GM12865 (cell line): ENCODE results near the gene PLCG1.

Experiments used
- DNase-seq: peaks from one replicate; pipeline ENCODE4 v3.0.0; 2010; ENCODE audit warnings: low read depth
- H3K4me3 ChIP-seq: 2 replicates; pipeline ENCODE4 v1.5.1; 2011; ENCODE audit warnings: mild to moderate bottlenecking, low read depth, low read length, control low read depth
- CTCF ChIP-seq: IDR thresholded peaks from 2 replicates; pipeline ENCODE4 v1.5.1; 2011; ENCODE audit warnings: low read length, control low read depth, low read depth, inconsistent platforms; ENCODE audit not compliant: insufficient read depth; ENCODE audit errors: missing control alignments

Gene PLCG1

GRCh38 chr20:41154436-41155176, 17.3 kb downstream of the PLCG1 start:
- H3K4me3 ChIP-seq = no peak overlapping the region
- DNase-seq = no peak
- no peak for TF ChIP-seq CTCF

GRCh38 chr20:41155261-41155660, 17.9 kb downstream of the PLCG1 start:
- no peak for TF ChIP-seq CTCF
- H3K4me3 ChIP-seq = no peak overlapping the region
- no peak for DNase-seq

GRCh38 chr20:41158082-41158625, 20.8 kb downstream of the PLCG1 start:
- no peak for DNase-seq
- H3K4me3 ChIP-seq = no peak overlapping the region
- no peak for TF ChIP-seq CTCF

GRCh38 chr20:41159547-41159946, 22.2 kb downstream of the PLCG1 start:
- TF ChIP-seq CTCF = no peak
- no peak overlapping the region for H3K4me3 ChIP-seq
- DNase-seq = no peak

- TF ChIP-seq CTCF = no peak
- no peak overlapping the region for H3K4me3 ChIP-seq
- DNase-seq = no peak
Observed at GRCh38 chr20:41160686-41161085, 23.3 kb downstream of the PLCG1 start.

GRCh38 chr20:41161886-41162285, 24.5 kb downstream of the PLCG1 start:
- no peak overlapping the region for H3K4me3 ChIP-seq
- DNase-seq = no peak
- no peak for TF ChIP-seq CTCF

- no peak overlapping the region for H3K4me3 ChIP-seq
- DNase-seq = no peak
- no peak for TF ChIP-seq CTCF
Observed at GRCh38 chr20:41162396-41162795, 25.1 kb downstream of the PLCG1 start.
